GM19239 (cell line): ENCODE measurements around the gene ANKRD44.

ENCODE experiments used
- DNase-seq: peaks from one replicate; pipeline ENCODE4 v3.0.0; 2011; ENCODE audit warnings: low spot score; ENCODE audit not compliant: insufficient read length
- FAIRE-seq: peaks from 2 replicates; lab custom pipeline; 2011; peaks lifted over from hg19 to GRCh38; lab: Jason Lieb, UNC

ANKRD44 gene

DNA sequence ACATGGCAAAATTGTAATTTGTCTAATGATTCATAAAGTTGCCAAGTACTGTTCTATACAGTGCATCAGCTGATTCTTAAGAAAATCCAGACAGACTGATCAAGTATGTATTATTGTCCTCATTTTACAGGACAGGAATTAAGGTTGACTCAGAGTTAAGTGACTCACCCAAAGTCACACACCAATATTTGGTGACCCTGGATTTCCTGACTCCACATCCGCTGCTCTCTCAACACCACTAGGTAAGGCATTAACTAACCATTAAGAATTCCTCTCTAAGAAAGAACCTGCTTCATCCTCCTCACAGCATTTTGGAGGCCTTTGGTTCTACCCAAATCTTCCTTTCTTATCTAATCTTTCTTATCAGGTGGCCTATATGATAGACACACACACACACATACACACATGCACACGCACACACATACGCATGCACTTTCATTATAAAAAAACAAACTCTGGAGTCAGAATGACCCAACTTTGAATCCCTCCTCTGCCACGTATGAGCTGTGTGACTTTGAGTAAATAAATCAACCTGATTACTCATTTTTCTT is 150.8 kb downstream of the ANKRD44 start:
- no peak for DNase-seq

DNA sequence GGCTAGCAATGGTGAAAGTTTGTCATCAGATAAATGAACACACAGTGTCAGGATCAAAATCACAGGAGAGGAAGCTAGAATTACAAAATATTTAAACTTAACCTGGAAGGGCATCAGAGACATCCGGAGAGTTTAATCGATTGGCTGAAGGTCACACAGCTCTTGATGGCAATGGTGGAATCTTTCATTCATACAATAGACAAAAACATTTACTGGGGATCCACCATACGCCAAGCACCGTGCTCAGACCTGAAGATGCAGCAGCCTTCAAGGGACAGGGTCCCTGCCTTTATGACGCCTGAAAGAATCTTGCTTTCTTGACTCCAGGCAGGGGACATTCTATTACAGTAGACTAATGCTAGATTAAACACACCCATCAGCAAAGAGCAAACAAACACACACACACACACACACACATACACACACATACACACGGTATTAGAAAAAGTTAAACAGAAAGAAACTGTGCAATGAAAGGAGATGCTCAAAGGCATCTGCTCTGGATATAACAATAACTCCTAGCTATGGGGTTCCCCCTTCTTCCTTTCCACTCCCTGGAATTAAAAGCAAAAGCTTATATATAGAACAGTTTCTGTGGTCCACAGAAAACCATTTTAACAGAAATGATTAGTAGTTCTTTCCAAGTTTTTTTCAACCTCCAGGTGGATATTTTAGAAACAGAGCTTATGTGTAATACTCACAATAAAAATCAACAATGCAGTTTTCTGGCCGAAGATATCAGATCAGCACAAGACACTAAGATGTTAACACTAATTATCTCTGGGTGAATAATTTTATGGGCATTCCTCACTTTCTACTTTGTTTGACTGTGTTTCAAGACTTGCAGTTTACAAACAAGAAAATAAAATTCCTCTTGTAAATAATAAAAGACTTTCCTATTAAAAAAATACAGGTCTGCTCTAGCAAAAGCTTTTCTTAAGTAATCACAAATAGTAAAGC is 151.7 kb downstream of the ANKRD44 start:
- FAIRE-seq, result no peak

More for the DNA sequence above, 150.8 kb downstream of the ANKRD44 start:
- peak; percentile 73 for FAIRE-seq

DNA sequence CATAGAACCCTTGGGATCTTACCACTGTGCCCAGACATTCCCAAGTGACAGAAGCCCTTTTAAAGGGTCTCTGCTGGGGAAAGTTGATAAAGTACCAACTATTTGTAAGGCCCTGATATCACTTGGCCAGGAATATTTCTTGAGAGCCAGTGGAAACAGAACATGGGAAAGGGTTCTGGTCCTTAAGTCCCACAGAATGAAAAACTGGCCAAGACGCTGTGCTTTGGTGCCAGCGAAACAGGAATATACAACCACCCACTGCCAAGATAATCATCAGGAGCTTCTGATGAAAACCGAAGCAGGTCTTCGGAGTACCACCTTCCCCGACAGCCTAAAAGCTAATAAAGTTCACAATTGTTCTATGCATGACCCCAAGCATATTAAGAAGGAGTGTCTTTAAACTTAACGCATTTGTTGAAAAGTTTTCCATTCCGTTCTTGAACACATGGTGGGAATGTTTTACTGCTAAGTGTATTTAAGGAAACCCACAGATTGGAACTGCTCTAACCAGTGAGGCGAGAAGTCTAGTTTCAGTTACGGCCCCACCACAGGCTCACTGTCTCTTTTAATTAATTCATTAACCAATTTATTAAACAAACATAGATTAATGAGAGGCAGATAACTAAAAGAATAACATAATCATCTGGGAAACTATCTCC is 152.6 kb downstream of the ANKRD44 start:
- no peak for DNase-seq
- FAIRE-seq, result peak; percentile 93

More for the DNA sequence above, 151.7 kb downstream of the ANKRD44 start:
- no peak for DNase-seq

DNA sequence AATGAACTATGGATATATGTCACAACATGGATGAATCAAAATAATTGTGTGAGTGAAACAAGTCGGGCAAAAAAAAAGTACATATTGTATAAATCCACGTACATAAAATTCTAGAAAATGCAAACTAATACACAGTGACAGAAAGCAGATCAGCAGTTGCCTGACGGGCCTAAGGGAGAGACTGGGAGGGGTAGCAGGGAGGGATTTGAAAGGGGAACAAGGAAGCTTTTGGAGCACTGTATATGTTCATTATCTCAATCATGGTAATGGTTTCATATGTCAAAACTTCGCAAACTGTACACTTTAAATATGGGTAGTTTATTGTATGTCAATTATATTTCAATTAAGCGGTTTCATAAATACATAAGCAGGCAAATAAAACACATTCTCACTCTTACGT is 153.8 kb downstream of the ANKRD44 start:
- FAIRE-seq (no peak), DNase-seq (no peak)

DNA sequence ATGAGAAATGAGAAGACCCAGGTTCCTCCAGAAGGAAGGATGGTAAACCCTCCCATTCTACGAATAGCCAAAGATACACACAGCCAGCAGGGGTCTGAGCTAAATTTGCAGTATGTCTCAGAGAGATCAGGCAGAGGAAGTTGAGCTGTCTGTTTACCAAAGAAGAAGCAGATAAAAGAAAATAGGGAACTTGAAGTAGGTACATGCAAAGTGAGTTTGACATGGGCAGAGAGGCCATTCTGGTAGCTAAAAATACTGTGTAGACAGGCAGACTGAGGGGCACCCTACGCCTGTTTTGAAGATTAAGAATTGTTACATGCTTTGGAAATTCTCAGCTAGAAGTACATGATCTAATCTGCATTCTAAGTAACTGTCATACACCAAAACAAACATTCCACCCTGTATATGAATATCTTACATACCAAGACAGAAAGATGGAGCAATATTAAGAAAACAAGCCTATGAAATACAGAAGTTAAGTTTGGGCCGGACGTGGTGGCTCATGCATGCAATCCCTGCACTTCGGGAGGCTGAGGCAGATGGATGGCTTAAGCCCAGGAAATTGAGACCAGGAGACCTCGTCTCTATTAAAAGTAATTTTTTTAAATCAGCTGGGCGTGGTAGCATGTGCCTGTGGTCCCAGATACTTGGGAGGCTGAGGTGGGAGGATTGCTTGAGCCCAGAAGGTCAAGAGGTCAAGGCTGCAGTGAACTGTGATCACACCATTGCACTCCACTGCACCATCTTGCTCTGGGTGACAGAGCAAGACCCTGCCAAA is 157.9 kb downstream of the ANKRD44 start:
- FAIRE-seq, result peak; percentile 96
- no peak for DNase-seq

DNA sequence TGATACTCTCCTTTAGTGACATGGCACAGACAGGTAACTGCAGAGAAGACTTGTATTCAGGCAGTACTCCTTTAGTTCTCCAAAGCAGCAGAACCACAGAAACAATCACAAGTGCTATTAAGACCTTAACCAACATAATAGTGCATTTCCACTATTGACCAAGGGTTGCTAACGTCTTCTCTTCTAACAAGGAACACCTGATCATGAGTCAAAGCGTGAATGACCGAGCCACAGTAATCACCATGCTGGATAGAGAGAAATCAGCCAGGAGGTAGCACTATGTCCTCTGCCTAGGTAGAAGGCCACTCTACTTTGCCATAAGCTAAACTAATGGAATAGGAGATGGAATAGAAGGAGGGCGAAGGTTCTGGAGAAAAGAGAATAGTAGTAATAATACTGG is 161.0 kb downstream of the ANKRD44 start:
- no peak for FAIRE-seq
- DNase-seq, result no peak

DNA sequence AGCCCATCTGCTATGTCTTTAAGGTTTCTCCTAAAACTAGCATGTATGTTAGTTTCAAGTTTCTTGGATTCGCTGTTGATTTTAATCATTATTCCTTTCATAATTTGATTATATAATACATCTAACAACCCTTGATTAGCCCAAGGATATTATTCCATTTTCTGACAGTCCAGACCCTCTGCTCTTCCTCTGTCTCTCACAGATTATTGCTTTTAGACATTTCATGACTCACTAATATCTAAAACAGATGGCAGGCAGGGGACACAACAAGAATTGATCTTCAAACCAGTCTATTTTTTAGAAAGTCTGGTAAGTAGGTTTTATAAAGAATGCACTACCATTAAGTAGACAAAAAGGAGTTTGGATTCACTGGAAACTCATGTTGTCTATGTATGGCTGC is 162.2 kb downstream of the ANKRD44 start:
- peak; percentile 28 for FAIRE-seq
- no peak for DNase-seq

DNA sequence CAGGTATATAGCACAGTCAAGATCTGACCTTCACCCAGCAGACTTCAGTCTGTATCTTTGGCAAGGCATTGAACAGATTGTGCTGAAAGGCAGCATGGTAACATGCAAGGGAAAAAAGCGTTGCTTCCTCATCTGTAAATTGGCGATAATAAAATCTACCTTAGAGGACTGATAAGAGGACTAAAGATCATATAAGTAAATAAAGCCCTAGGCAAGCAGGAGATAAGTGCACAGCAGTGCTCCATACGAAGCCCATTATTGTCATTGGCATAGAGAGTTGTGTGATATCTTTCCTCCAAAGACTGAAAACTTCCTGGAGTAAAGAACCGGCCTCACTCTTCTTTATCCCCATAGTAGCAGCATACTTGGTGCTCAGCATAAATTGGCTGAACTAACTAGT is 162.6 kb downstream of the ANKRD44 start:
- no peak for DNase-seq
- no peak for FAIRE-seq

DNA sequence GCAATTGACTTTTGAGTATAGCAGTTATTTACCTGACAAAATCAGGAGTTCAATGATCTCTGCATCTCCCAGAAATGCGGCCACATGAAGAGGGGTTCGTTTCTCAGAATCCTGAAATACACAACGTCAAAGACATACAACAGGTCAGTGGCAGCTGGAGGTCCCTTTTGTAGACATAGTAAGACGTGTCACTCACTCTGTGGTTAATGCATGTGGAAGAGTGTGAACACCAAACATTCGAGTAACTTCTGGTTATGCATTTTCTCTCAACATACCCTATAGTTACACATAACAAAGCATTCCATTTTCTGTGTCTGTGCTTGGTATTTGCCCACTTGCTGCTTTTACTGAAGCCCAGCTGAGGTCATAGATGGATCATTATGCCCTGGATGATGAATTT is 163.6 kb downstream of the ANKRD44 start:
- DNase-seq (no peak), FAIRE-seq (no peak)

DNA sequence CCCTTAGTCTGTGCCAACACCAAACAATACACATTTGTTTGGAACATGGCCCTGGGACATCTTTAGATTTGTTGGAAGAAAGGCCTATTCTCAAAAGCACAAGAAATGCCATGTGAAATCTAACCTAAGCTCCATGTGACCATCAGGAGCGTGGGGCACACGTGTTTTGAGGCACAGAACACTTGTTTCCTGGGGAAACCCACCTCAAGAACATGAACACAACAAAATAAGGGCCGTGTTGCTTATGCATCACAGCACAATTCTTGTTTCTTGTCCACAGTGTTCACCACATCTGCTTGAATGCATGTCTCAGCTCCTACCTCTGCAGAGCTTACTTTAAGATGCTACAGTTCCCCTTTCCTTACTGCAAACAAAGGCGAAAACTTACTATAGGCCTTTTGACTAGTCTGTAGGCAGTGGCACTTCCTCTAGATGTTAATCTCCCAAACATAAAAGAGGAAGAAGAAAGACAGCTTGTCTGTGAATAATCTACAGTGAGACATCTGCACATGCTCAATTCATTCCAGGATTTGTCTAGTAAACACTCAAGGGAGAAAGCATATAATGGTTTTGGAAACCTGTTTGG is 165.0 kb downstream of the ANKRD44 start:
- FAIRE-seq, result peak; percentile 97
- DNase-seq, result peak; percentile 31

DNA sequence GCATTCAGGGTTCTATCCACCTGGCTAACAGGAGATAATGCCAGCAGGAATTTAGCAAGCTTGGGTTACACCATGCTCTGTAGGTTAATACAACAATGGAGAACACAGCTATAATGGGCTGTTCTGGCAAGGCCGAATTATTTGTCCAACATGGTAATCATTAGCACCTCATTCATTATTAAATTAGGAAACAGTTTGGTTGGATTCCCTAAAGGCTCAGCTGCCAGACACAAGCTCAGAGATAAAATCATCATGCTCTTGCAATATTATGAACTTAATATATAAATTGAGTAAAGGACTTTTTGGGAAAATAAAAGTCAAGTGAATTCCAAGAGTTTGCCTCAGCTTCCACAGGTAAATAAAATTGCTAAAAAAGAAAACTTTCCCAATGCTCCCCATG is 166.4 kb downstream of the ANKRD44 start:
- DNase-seq, result no peak
- FAIRE-seq, result peak; percentile 45

DNA sequence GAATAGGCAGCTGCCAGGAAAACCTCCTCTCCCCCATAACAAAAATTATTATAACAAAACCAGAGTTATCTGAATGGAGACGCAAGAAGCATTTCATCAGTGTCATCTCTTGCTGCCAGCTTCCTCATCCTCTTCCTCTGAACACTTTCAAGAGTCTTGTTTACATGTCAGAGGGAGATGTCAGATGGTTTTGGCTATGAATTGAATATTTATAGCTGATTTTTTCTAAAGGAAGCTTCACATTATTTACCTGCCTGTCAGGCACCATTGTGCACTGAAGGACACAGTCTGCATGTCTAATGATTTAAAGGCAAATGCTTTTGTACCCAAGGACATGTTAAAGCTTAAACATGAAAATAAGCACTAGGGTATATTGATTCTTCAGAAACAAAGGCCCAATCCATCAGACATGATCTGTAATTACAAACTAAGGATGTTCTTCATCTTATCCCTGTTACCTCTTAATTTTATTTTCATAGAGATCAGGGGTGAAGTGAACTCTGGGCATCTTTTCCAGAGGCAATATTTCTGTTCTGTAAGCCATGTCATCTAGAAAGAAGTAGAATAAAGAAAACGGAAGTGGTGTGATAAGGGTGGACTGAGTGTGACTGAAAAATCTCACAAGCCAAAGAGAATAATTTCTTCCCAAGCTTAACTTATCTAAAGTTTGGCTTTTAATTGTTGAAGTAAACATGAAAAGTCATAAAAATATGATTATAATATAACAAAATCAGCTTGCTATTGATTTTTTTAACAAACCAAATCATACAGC is 168.7 kb downstream of the ANKRD44 start:
- FAIRE-seq (peak; percentile 26), DNase-seq (no peak)

DNA sequence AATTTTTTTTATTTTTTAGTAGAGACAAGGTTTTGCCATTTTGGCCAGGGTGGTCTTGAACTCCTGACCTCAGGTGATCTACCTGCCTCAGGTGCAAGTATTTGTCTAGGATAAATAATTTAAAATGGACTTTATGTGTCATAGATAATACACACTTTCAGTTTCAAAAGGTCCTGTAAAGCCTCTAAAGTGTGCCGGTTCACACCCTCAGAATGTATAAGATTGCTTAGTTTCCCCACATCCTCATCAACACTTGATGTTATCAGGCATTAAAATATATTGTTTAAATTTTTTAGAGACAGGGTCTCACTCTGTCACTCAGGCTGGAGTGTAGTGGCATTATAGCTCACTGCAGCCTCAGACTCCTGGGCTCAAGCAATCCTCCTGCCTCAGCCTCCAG is 170.5 kb downstream of the ANKRD44 start:
- DNase-seq, result no peak
- FAIRE-seq, result no peak

DNA sequence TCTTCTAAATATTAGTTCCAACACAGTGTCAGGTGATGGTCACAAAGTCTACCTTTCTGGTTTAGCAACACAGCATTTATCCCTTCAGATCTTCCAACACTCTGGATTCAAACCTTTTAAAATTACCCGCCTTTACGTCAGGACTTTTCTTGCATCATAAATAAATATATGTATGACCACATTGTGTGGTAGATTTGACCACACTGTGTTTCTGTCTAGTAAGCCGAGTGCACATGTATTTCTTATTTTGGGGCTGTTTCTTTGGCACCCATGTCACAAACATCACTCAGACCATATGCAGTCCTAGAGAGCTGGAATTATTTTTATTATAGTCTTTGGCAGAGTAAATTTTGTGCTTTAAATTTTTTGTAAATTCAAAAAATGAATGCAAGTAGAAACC is 172.1 kb downstream of the ANKRD44 start:
- no peak for DNase-seq
- no peak for FAIRE-seq

DNA sequence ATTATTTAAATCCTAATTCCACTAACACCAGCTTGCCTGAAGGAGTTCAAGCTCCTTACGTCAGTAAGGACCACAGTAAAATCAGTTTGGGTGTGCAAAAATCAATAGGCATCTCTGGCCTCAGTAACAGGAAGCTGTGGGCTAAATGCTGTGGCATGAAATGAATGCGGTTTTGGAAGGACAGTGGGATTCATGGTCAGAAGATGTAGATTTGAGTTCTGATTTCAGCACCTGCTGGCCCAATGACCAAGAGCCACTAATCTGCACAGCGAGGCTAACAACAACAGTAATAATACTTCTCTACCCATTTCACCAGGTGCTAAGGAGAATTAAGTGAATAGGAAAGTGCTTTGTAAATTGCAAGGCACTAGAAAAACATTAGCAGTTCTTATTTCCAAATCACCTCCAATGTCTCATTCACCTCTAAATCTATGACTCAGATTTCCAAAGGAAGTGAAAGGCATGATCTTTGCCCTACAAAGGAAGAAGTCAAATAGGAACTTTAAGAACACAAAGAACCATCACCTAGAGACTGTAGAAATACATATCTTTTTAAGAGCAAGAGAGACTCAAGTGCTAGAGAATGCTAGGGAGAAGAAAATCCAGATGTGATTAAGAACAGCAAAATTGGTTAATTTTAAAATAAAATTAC is 172.6 kb downstream of the ANKRD44 start:
- DNase-seq (no peak), FAIRE-seq (peak; percentile 83)

DNA sequence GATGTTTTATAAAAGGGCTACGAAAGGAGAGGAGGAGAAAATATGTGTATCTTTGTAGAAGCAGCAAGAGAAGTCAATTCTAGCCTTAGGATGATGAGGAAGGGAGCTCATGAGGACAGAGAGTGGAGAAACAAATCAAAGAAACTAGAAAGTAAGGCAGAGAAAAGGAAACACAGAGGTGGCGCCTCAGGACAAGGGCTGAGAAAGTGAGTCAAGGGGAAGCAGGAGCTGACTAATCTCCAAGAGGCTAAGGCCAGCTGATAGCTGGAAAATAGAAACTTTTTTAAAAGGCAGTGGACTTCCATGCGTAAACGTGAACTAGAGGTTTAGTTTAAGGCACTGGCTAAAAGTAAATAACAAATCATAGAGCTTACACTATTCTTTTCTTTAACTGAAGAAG is 173.3 kb downstream of the ANKRD44 start:
- no peak for DNase-seq
- no peak for FAIRE-seq

DNA sequence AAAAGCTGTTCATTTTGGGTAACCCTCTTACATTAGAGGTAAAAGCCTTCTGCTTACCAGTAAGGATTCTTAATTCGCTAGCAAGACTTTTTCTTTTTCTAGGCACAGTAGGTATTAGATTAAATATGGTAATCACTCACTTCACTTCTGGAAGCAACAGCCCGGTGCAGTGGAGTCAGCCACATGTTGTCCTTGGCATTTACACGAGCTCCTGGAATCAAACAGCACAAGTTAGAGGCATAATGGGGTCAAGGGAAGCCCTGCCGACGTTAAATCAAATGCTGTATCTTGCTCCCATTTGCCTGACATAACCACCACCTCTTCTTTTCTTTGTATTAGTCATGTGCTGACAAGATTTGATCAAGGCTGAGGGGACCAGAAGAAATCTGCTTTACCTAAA is 174.1 kb downstream of the ANKRD44 start:
- DNase-seq (no peak), FAIRE-seq (no peak)

DNA sequence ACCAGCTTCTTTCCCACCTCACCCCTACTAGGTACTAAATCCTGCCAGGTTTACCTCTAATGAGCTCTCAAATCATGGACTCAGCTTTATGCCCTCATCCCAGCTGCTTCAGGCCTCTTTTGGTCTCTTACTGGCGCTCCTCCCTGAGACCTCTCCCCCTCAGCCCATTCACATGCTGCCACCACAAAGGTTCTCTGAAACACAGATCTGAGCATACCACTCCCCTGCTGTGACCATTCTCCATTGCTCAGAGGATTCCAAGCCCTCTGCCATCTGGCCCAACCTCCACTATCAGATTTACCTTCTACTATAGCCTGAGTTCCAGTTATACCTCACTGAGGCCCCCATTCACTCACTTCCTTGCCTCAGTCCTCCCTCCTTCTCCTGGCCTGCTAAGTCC is 174.8 kb downstream of the ANKRD44 start:
- no peak for FAIRE-seq
- DNase-seq, result no peak

DNA sequence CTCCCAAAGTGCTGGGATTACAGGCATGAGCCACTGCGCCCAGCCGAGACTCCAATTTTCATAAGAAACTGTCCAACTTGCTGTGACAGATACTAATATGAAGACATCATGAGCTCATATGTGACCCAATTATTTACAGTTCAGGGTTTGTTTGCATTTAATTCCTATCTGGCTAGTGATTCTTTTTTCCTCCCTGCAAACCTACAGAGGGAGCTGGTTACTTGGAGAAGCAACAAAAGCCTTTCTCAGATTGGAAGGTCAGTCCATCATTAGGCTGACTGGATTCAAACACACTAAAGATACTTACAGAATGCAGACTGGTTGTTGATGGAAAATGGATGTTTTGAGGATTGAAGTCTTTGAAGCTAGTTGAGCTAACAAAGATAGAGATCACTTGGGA is 176.4 kb downstream of the ANKRD44 start:
- no peak for FAIRE-seq
- no peak for DNase-seq
